ENCODE measurements around the gene MRPS14. TPM values are rescaled to one million over a fixed set of nuclear protein-coding genes. Genes with fewer than 3 reads are reported as not detected.

The MRPS14 gene
- total RNA-seq, 1 experiment from 2014 or later: 36.3 TPM

DNA sequence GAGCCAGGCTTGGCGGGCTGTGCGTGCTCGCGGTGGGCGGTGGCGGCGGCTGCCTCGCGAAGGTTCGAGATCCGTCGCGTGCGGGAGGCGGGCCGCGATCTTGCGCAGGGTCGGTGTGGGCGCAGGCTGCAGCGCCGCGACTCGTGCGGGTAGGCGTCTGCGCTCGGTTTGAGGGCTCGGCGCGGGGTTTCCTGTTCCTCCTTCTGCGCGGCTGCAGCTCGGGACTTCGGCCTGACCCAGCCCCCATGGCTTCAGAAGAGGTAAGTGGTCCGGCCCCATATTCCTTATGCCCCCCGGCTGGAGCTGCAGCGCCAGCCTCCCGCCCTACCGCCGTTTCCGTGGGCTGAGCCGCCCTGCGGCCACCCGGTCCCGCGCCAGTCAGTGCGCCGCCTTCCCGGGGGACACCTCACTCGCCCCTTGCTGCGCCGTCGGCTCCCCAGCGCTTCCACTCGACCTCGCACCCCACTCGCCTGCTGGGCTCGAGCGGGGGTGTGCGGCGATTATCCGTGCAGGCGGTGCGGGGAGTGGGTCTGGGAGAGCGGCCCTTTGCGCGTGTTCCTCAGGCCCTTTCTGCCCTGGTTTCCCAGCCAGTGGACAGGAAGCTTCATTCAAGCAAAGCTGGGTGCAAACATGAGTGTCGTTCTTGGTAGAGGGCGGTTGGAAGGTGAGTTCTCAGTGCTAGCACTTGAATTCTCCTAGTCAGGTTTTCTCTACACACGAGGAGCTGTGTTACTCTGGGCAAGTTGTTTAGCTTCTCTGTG, 23.1 kb downstream of the MRPS14 start, which contains the start of gene CACYBP:
CACYBP (plus strand) TSS at position 12 of the 761 bp plus-strand sequence; CDS start at position 246, 234 bp downstream.
- TF ChIP-seq, protein P1, sequence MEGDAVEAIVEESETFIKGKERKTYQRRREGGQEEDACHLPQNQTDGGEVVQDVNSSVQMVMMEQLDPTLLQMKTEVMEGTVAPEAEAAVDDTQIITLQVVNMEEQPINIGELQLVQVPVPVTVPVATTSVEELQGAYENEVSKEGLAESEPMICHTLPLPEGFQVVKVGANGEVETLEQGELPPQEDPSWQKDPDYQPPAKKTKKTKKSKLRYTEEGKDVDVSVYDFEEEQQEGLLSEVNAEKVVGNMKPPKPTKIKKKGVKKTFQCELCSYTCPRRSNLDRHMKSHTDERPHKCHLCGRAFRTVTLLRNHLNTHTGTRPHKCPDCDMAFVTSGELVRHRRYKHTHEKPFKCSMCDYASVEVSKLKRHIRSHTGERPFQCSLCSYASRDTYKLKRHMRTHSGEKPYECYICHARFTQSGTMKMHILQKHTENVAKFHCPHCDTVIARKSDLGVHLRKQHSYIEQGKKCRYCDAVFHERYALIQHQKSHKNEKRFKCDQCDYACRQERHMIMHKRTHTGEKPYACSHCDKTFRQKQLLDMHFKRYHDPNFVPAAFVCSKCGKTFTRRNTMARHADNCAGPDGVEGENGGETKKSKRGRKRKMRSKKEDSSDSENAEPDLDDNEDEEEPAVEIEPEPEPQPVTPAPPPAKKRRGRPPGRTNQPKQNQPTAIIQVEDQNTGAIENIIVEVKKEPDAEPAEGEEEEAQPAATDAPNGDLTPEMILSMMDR (IDR thresholded peaks at IDR 0.05; ENCODE audit: unreplicated experiment): no peak
- peak; percentile 51 for DNase-seq (ENCODE audit: unreplicated experiment)
- peaks cover 42% of the 10 kb centered on the region for H3K4me1 Mint-ChIP-seq (ENCODE audit: insufficient read depth, unreplicated experiment)

DNA sequence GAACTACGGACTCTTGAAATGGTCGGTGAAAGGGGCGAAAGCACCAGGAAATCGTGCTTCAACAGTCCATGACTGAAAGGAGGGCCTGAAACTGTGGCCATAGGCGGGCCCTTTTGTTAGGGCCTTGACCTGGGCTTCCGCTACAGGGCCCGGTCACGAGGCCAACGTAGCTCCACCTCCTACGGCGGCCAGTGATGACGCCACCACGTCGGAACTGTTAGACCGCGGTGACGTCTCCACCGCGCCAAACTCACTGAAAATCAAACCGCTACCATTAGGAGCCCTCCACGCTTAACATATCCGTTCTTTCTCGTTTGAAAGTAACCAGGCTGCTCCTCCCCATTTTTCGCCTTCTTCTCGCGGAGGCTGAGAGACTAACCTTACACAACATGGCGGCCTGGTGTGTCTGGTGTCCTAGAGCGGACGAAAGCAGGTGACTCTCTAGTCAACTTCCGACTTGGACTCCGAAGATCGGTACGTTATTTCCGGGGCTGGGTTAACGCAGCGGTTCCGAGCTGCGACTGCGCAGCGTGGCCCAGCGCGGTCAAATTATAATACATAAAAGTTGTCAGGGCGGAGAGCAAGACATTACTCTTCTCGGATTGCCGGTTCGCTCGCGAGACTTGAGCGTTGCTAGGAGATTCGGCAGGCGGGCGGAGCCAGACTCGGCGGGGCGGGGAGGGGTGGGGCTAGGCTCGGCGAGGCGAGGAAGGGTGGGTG, 23.8 kb downstream of the MRPS14 start:
- TSS peak; percentile 75 for BruUV-seq (replicated peaks)
- no peaks in the 10 kb centered on the region for H3K9me3 Mint-ChIP-seq (ENCODE audit: unreplicated experiment)
- H3K36me3 Mint-ChIP-seq (ENCODE audit: insufficient read depth, unreplicated experiment): peaks cover 4% of the 10 kb centered on the region
- TF ChIP-seq, protein P1 (IDR thresholded peaks at IDR 0.05; ENCODE audit: unreplicated experiment): no peak
- ChIA-PET CTCF (interaction anchor here (0.6 to 7.3 kb wide), 39 partner anchors 12 to 1848 kb away, joined by 3 to 96 read pairs (median 4); partner anchors contain the start of gene MRPS14), POLR2A (interaction anchor here (0.6 to 10.8 kb wide), 51 partner anchors 8 to 1131 kb away, joined by 3 to 331 read pairs (median 4); partner anchors contain the start of genes GAS5, MRPS14 and ZBTB37)
- H3K4me3 Mint-ChIP-seq (ENCODE audit: unreplicated experiment): no peak overlapping the region
- intact Hi-C loops (cut with micrococcal nuclease): loop anchor here (1.0 to 5.0 kb wide), 4 partner anchors 9 to 842 kb away; partner anchors contain the start of genes MRPS14 and RABGAP1L
- H3K27ac Mint-ChIP-seq (ENCODE audit: low read depth, unreplicated experiment): no peak overlapping the region
- H3K4me1 Mint-ChIP-seq (ENCODE audit: insufficient read depth, unreplicated experiment): peaks cover 41% of the 10 kb centered on the region
- DNase-seq (ENCODE audit: unreplicated experiment): peak; percentile 100
- H3K27me3 Mint-ChIP-seq (ENCODE audit: insufficient read depth, unreplicated experiment): no peaks in the 10 kb centered on the region

More for the DNA sequence above, 23.1 kb downstream of the MRPS14 start, which contains the start of gene CACYBP:
- Mint-ChIP-seq H3K9me3 (ENCODE audit: unreplicated experiment) (no peaks in the 10 kb centered on the region), H3K36me3 (ENCODE audit: insufficient read depth, unreplicated experiment) (peaks cover 9% of the 10 kb centered on the region), H3K27me3 (ENCODE audit: insufficient read depth, unreplicated experiment) (no peaks in the 10 kb centered on the region), H3K4me3 (ENCODE audit: unreplicated experiment) (no peak within 1 kb of the TSS), H3K27ac (ENCODE audit: low read depth, unreplicated experiment) (peak within 1 kb of the TSS; percentile 87)
- POLR2A ChIA-PET: interaction anchor here (0.6 to 10.8 kb wide), 39 partner anchors 8 to 1504 kb away, joined by 3 to 331 read pairs (median 5); partner anchors contain the start of genes GAS5, MRPS14, RABGAP1L and ZBTB37
- CTCF ChIA-PET: interaction anchor here (0.6 to 7.3 kb wide), 23 partner anchors 9 to 1755 kb away, joined by 3 to 96 read pairs (median 4); partner anchors contain the start of gene MRPS14
- intact Hi-C loops (cut with micrococcal nuclease): loop anchor here (1.0 to 10.0 kb wide), 5 partner anchors 10 to 1205 kb away; partner anchors contain the start of genes COP1, MRPS14 and RABGAP1L
- no TSS peak for BruUV-seq (replicated peaks)

DNA sequence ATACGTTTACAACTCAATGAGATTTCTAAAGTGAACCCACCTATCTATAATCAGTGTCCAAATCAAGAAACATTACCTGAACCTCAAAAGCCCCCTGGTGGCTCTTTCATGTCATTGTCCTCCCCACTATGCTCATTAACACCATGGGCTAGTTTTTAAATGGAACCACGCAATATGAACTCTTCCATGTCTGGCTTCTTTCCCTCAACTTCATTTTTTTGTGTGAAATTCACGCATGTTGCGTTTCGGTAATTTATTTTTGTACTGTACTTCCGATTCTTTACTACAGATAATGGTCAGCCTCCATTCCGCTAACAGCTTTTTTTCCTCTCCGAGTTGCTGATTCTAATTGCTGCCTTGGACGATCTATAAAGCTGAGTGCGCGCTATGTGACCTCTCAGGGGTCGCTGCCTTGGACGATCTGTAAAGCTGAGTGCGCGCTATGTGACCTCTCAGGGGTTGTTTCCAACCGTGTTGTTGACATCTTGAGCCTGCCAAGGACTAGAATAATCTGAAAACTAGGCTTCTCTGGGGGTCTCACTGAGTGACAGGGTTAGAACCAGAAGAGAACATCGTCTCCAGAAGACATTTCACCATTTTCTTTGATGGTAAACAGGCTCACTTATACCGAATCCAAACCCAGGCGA, 24.5 kb downstream of the MRPS14 start:
- CTCF ChIA-PET: interaction anchor here (0.6 to 7.3 kb wide), 47 partner anchors 11 to 1848 kb away, joined by 3 to 96 read pairs (median 4); partner anchors contain the start of gene MRPS14
- H3K4me1 Mint-ChIP-seq (ENCODE audit: insufficient read depth, unreplicated experiment): peaks cover 41% of the 10 kb centered on the region
- H3K36me3 Mint-ChIP-seq (ENCODE audit: insufficient read depth, unreplicated experiment): peaks cover 6% of the 10 kb centered on the region
- no TSS peak for BruUV-seq (replicated peaks)
- peak; percentile 85 for DNase-seq (ENCODE audit: unreplicated experiment)
- H3K9me3 Mint-ChIP-seq (ENCODE audit: unreplicated experiment): no peaks in the 10 kb centered on the region
- POLR2A ChIA-PET: interaction anchor here (0.9 to 10.8 kb wide), 45 partner anchors 8 to 1130 kb away, joined by 3 to 331 read pairs (median 5); partner anchors contain the start of genes GAS5, MRPS14 and ZBTB37
- H3K4me3 Mint-ChIP-seq (ENCODE audit: unreplicated experiment): no peak overlapping the region
- TF ChIP-seq, protein P1 (IDR thresholded peaks at IDR 0.05; ENCODE audit: unreplicated experiment): peak; percentile 85
- intact Hi-C loops (cut with micrococcal nuclease): loop anchor here (1.0 to 5.0 kb wide), 5 partner anchors 8 to 841 kb away; partner anchors contain the start of genes MRPS14 and RABGAP1L
- no peak overlapping the region for H3K27ac Mint-ChIP-seq (ENCODE audit: low read depth, unreplicated experiment)
- H3K27me3 Mint-ChIP-seq (ENCODE audit: insufficient read depth, unreplicated experiment): no peaks in the 10 kb centered on the region
